IMR-90 (cell line): Measurements from ENCODE around the gene RAB26. TPM values are rescaled to one million over a fixed set of nuclear protein-coding genes. Genes with fewer than 3 reads are reported as not detected.

ENCODE experiments used
- ATAC-seq: fragments of 200-7000 bp; cut with Tn5 transposase; 2 replicates; pipeline ENCODE4 v1.9.1; 2020; ENCODE audit warnings: low read depth, mild to moderate bottlenecking, moderate library complexity
- BruUV-seq: library from RNA; stranded (reverse); fragments of 400-500 nt; replicated peaks from 2 replicates; lab custom pipeline; 2021; lab: Mats Ljungman, UMichigan
- CTCF ChIA-PET: fragments of 300-600 bp; formaldehyde crosslinking; extraction: SDS; loops from one replicate; lab custom pipeline; 2021; ENCODE audit warnings: antibody characterized with exemption; lab: Yijun Ruan, JAX
- POLR2A ChIA-PET: fragments of 300-600 bp; sonication (Branson Sonifier 250); formaldehyde crosslinking; loops from one replicate; lab custom pipeline; 2022; ENCODE audit warnings: antibody characterized with exemption; ENCODE audit not compliant: unreplicated experiment; lab: Charles Lee
- DNase-seq: peaks from one replicate; pipeline ENCODE4 v3.0.0; 2013
- H2AFZ ChIP-seq: replicated peaks from 2 replicates; pipeline ENCODE3; 2013; ENCODE audit warnings: low read length, mild to moderate bottlenecking; ENCODE audit not compliant: poor library complexity
- H2AK5ac ChIP-seq: 2 replicates; pipeline ENCODE4 v1.6.1; 2013; ENCODE audit warnings: low read depth, low read length, inconsistent platforms
- H2AK9ac ChIP-seq: replicated peaks from 2 replicates; pipeline ENCODE3; 2013; ENCODE audit warnings: mild to moderate bottlenecking, low read depth, low read length, moderate library complexity; ENCODE audit not compliant: poor library complexity
- H2BK120ac ChIP-seq: 2 replicates; pipeline ENCODE4 v1.6.1; 2013; ENCODE audit warnings: low read depth, low read length, inconsistent platforms
- H2BK15ac ChIP-seq: 3 replicates; pipeline ENCODE4 v1.6.1; 2013; ENCODE audit warnings: low read depth, low read length, inconsistent platforms
- H2BK20ac ChIP-seq: 2 replicates; pipeline ENCODE4 v1.6.1; 2013; ENCODE audit warnings: low read depth, mild to moderate bottlenecking, inconsistent platforms, low read length, moderate library complexity
- H2BK5ac ChIP-seq: 2 replicates; pipeline ENCODE4 v1.6.1; 2013; ENCODE audit warnings: mild to moderate bottlenecking, low read depth, low read length, inconsistent platforms; ENCODE audit not compliant: poor library complexity, severe bottlenecking
- H3K14ac ChIP-seq: replicated peaks from 2 replicates; pipeline ENCODE4 v1.6.1; 2013; ENCODE audit warnings: low read depth, low read length, inconsistent platforms
- H3K18ac ChIP-seq: 2 replicates; pipeline ENCODE4 v1.6.1; 2013; ENCODE audit warnings: low read depth, low read length, control low read depth
- H3K23ac ChIP-seq: 2 replicates; pipeline ENCODE4 v1.6.1; 2013; ENCODE audit warnings: low read depth, low read length, inconsistent platforms
- H3K27ac ChIP-seq: 2 replicates; pipeline ENCODE4 v1.5.1; 2013; ENCODE audit warnings: mild to moderate bottlenecking, control low read depth, low read length; ENCODE audit not compliant: insufficient read depth
- H3K27me3 ChIP-seq: 2 replicates; pipeline ENCODE4 v1.6.1; 2013; ENCODE audit warnings: low read length; ENCODE audit not compliant: control insufficient read depth, insufficient read depth
- H3K36me3 ChIP-seq: 2 replicates; pipeline ENCODE4 v1.6.1; 2013; ENCODE audit warnings: low read length, mixed read lengths; ENCODE audit not compliant: control insufficient read depth, insufficient read depth
- H3K4ac ChIP-seq: 2 replicates; pipeline ENCODE4 v1.6.1; 2013; ENCODE audit warnings: low read depth, low read length, inconsistent platforms
- H3K4me1 ChIP-seq: 2 replicates; pipeline ENCODE4 v1.6.1; 2013; ENCODE audit warnings: low read length, mixed read lengths; ENCODE audit not compliant: control insufficient read depth, insufficient read depth
- H3K4me2 ChIP-seq: 2 replicates; pipeline ENCODE4 v1.6.1; 2013; ENCODE audit warnings: low read depth, mild to moderate bottlenecking, control low read depth, low read length, moderate library complexity
- H3K4me3 ChIP-seq: 2 replicates; pipeline ENCODE4 v1.5.1; 2013; ENCODE audit warnings: low read depth, mild to moderate bottlenecking, control low read depth, low read length, moderate library complexity; ENCODE audit not compliant: insufficient read depth
- H3K56ac ChIP-seq: 2 replicates; pipeline ENCODE4 v1.6.1; 2013; ENCODE audit warnings: low read length, inconsistent platforms; ENCODE audit not compliant: insufficient read depth; ENCODE audit errors: extremely low read depth
- H3K79me1 ChIP-seq, 2 experiments: 2 replicates each; pipeline ENCODE4 v1.6.1; 2013; ENCODE audit warnings: low read length in 2 of 2, inconsistent platforms in 1 of 2, low read depth in 1 of 2
- H3K9ac ChIP-seq: 2 replicates; pipeline ENCODE4 v1.6.1; 2013; ENCODE audit warnings: low read depth, low read length, control low read depth
- H3K9me1 ChIP-seq: 2 replicates; pipeline ENCODE4 v1.6.1; 2013; ENCODE audit warnings: low read length, inconsistent platforms; ENCODE audit not compliant: insufficient read depth
- H3K9me3 ChIP-seq: 2 replicates; pipeline ENCODE4 v1.6.1; 2013; ENCODE audit warnings: low read length; ENCODE audit not compliant: control insufficient read depth, insufficient read depth
- H4K20me1 ChIP-seq: 2 replicates; pipeline ENCODE4 v1.6.1; 2013; ENCODE audit warnings: low read length, inconsistent platforms; ENCODE audit not compliant: insufficient read depth
- H4K5ac ChIP-seq: 2 replicates; pipeline ENCODE4 v1.6.1; 2013; ENCODE audit warnings: mild to moderate bottlenecking, low read depth, low read length, control low read depth
- H4K8ac ChIP-seq, 2 experiments: 2 replicates each; pipeline ENCODE4 v1.6.1; 2013; ENCODE audit warnings: low read depth in 2 of 2, low read length in 2 of 2, control low read depth in 1 of 2, inconsistent platforms in 1 of 2
- H4K91ac ChIP-seq: 2 replicates; pipeline ENCODE4 v1.6.1; 2013; ENCODE audit warnings: low read depth, low read length, inconsistent platforms; ENCODE audit not compliant: insufficient read depth
- BHLHE40 ChIP-seq: fragments of 150-350 bp; IDR thresholded peaks from 2 replicates; pipeline ENCODE4 v1.6.1; 2016; ENCODE audit warnings: mild to moderate bottlenecking, low read depth, low read length
- CEBPB ChIP-seq: IDR thresholded peaks from 2 replicates; pipeline ENCODE4 v1.6.1; 2012; ENCODE audit warnings: low read depth, low read length, improper control_type of control experiment
- CHD1 ChIP-seq: IDR thresholded peaks from 2 replicates; pipeline ENCODE4 v1.6.1; 2012; ENCODE audit warnings: low read depth, low read length, improper control_type of control experiment
- FOS ChIP-seq: fragments of 150-350 bp; IDR thresholded peaks from 2 replicates; pipeline ENCODE4 v1.6.1; 2016; ENCODE audit warnings: low read depth, low read length
- MAZ ChIP-seq: IDR thresholded peaks from 2 replicates; pipeline ENCODE4 v1.6.1; 2012; ENCODE audit warnings: low read depth, mild to moderate bottlenecking, low read length, improper control_type of control experiment, moderate library complexity, borderline replicate concordance
- NFE2L2 ChIP-seq: fragments of 150-350 bp; IDR thresholded peaks from 2 replicates; pipeline ENCODE4 v1.6.1; 2016; ENCODE audit warnings: low read depth, mild to moderate bottlenecking, low read length
- POLR2A ChIP-seq: IDR thresholded peaks from 2 replicates; pipeline ENCODE4 v1.6.1; 2012; ENCODE audit warnings: mild to moderate bottlenecking, low read depth, low read length
- RCOR1 ChIP-seq: IDR thresholded peaks from 2 replicates; pipeline ENCODE4 v1.6.1; 2012; ENCODE audit warnings: mild to moderate bottlenecking, low read length, improper control_type of control experiment; ENCODE audit not compliant: insufficient replicate concordance
- RFX5 ChIP-seq: IDR thresholded peaks from 2 replicates; pipeline ENCODE4 v1.8.0; 2012; ENCODE audit warnings: low read depth, mild to moderate bottlenecking, low read length, moderate library complexity
- WGBS, 2 experiments: methylation state at CpG; one replicate each; pipeline versions ENCODE4 v1.1.5 to v1.1.7; 2013; ENCODE audit warnings: missing lambda C conversion rate in 2 of 2; ENCODE audit not compliant: insufficient read length in 1 of 2; ENCODE audit errors: extremely low coverage in 2 of 2; 5-methylcytosine and 5-hydroxymethylcytosine counted together
- dilution Hi-C: fragments of 300-500 bp; cut with HindIII; formaldehyde crosslinking; loops from one replicate; pipeline ENCODE4 v1.14.3; 2018; ENCODE audit warnings: low sequenced_read_pairs; ENCODE audit not compliant: unreplicated experiment
- in situ Hi-C: fragments of 300-500 bp; cut with MboI; formaldehyde crosslinking; loops from 3 replicates; pipeline ENCODE4 v1.14.3; 2019; ENCODE audit warnings: low sequenced_read_pairs, inconsistent platforms, mixed read lengths
- intact Hi-C: fragments of 100-400 bp; cut with micrococcal nuclease; formaldehyde crosslinking; loops from 2 replicates; pipeline ENCODE4 v1.10.0; 2022
- polyA plus RNA-seq, 3 experiments: library from polyadenylated mRNA; depleted of rRNA; stranded (reverse); fragments of >200 nt; gene quantifications; 2 replicates each; pipeline ENCODE4 v1.2.3, GENCODE V29; 2012; ENCODE audit warnings: low replicate concordance in 1 of 3
- total RNA-seq: library from RNA; depleted of rRNA; stranded (reverse); fragments of >200 nt; gene quantifications from 2 replicates; pipeline ENCODE4 v1.2.3, GENCODE V29; 2012
- TF ChIP-seq, protein P1 (sequence below): fragments of 150-350 bp; IDR thresholded peaks from 2 replicates; pipeline ENCODE4 v1.6.1; 2017; ENCODE audit warnings: mild to moderate bottlenecking, antibody characterized with exemption, low read length, low read depth
- TF ChIP-seq, protein P2 (sequence below): conservative IDR thresholded peaks from 2 replicates; pipeline ENCODE4 v1.5.1; 2012; ENCODE audit warnings: mild to moderate bottlenecking, low read depth, low read length, improper control_type of control experiment

The RAB26 gene
- total and polyA plus RNA-seq, 2 of the 4 experiments (the other 2 are of a cell fraction) = 1.1 to 4.5 TPM

DNA sequence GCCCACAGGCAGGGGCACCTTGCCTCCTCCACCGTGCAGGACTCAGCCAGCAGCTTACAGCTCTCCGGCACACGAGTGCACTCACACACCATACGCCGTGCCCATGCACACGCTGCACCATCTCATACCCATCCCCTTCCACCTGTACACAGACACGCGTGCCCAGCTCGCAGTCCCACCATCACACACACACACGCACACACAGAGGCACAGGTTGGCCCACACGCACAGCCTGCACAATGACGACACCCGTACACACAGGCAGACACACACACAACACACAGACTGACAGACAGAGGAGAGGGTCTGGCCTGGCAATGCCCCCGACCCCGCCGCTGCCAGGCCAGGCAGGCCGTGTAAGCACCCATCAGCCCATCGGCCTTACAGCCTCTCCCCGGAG, 35.9 kb downstream of the RAB26 start:
- no peak overlapping the region for H3K14ac ChIP-seq
- H3K27ac ChIP-seq = no peak overlapping the region
- WGBS, 2 experiments = 100% methylated on average over 6 of the region's 19 CpGs; no CpG with 5 or more reads in 1 of the 2 experiments
- peaks cover 3% of the 10 kb centered on the region; the same call in 1 of the 2 replicates for H3K9me1 ChIP-seq
- H3K18ac ChIP-seq = no peak overlapping the region
- H4K20me1 ChIP-seq = peaks cover 7% of the 10 kb centered on the region; the same call in 1 of the 2 replicates
- ATAC-seq = no peak
- POLR2A ChIA-PET = no interaction called here
- in situ Hi-C loops = no loop called here
- H3K23ac ChIP-seq = no peak overlapping the region
- no peak overlapping the region for H2BK120ac ChIP-seq
- H2BK15ac ChIP-seq = no peak overlapping the region
- no peak overlapping the region for H2BK20ac ChIP-seq
- no peak overlapping the region for H2BK5ac ChIP-seq
- H2AK9ac ChIP-seq = no peak overlapping the region
- no peaks in the 10 kb centered on the region for H3K9me3 ChIP-seq
- DNase-seq = no peak
- TF ChIP-seq FOS = no peak
- no peak for TF ChIP-seq RFX5
- TF ChIP-seq MAZ = no peak
- no peak for TF ChIP-seq BHLHE40
- no peak for TF ChIP-seq NFE2L2
- no peak for TF ChIP-seq CHD1
- TF ChIP-seq, protein P1, sequence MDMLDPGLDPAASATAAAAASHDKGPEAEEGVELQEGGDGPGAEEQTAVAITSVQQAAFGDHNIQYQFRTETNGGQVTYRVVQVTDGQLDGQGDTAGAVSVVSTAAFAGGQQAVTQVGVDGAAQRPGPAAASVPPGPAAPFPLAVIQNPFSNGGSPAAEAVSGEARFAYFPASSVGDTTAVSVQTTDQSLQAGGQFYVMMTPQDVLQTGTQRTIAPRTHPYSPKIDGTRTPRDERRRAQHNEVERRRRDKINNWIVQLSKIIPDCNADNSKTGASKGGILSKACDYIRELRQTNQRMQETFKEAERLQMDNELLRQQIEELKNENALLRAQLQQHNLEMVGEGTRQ = no peak
- no peak for TF ChIP-seq RCOR1
- no peak for TF ChIP-seq POLR2A
- TF ChIP-seq CEBPB = no peak
- TF ChIP-seq, protein P2, sequence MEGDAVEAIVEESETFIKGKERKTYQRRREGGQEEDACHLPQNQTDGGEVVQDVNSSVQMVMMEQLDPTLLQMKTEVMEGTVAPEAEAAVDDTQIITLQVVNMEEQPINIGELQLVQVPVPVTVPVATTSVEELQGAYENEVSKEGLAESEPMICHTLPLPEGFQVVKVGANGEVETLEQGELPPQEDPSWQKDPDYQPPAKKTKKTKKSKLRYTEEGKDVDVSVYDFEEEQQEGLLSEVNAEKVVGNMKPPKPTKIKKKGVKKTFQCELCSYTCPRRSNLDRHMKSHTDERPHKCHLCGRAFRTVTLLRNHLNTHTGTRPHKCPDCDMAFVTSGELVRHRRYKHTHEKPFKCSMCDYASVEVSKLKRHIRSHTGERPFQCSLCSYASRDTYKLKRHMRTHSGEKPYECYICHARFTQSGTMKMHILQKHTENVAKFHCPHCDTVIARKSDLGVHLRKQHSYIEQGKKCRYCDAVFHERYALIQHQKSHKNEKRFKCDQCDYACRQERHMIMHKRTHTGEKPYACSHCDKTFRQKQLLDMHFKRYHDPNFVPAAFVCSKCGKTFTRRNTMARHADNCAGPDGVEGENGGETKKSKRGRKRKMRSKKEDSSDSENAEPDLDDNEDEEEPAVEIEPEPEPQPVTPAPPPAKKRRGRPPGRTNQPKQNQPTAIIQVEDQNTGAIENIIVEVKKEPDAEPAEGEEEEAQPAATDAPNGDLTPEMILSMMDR = no peak
- 0 out of 2 replicates have a peak overlapping the region, but pooled peaks have one; percentile 39 for H2AK5ac ChIP-seq
- H4K5ac ChIP-seq = no peak overlapping the region
- no peak overlapping the region for H3K4me3 ChIP-seq
- intact Hi-C loops = no loop called here
- no peaks in the 10 kb centered on the region for H3K4me1 ChIP-seq
- H4K91ac ChIP-seq = no peak overlapping the region
- no peak overlapping the region for H3K4me2 ChIP-seq
- no peaks in the 10 kb centered on the region; the same call in 1 of the 2 replicates for H3K27me3 ChIP-seq
- H3K4ac ChIP-seq = no peak overlapping the region
- BruUV-seq = no TSS peak
- no peak overlapping the region for H2AFZ ChIP-seq
- CTCF ChIA-PET = no interaction called here
- no peak overlapping the region for H4K8ac ChIP-seq
- no peaks in the 10 kb centered on the region for H3K36me3 ChIP-seq
- no peaks in the 10 kb centered on the region for H3K79me1 ChIP-seq
- no peak overlapping the region for H3K9ac ChIP-seq
- no peak overlapping the region for H3K56ac ChIP-seq
- dilution Hi-C loops = no loop called here
